ENCODE data around the gene ZNF503.

DNA sequence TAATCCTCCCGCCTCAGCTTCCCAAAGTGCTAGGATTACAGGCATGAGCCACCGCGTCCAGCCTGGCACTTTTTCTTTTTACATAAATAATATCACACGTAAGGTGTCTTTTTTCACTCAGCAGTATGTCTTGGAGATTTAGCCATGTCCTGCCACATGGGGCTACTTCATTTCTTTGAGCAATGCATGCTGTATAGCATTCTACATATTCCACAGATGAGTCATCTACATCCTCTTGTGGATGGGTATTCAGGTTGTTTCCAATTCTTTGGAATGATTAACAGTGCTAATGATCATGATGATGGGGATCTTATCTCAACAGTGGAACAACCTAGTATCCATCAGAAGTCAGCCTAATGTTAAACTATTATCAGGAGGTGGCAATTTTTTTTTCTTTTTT, 50.8 kb downstream of the ZNF503 start:
- TF ChIP-seq, protein P1, sequence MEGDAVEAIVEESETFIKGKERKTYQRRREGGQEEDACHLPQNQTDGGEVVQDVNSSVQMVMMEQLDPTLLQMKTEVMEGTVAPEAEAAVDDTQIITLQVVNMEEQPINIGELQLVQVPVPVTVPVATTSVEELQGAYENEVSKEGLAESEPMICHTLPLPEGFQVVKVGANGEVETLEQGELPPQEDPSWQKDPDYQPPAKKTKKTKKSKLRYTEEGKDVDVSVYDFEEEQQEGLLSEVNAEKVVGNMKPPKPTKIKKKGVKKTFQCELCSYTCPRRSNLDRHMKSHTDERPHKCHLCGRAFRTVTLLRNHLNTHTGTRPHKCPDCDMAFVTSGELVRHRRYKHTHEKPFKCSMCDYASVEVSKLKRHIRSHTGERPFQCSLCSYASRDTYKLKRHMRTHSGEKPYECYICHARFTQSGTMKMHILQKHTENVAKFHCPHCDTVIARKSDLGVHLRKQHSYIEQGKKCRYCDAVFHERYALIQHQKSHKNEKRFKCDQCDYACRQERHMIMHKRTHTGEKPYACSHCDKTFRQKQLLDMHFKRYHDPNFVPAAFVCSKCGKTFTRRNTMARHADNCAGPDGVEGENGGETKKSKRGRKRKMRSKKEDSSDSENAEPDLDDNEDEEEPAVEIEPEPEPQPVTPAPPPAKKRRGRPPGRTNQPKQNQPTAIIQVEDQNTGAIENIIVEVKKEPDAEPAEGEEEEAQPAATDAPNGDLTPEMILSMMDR (IDR thresholded peaks at IDR 0.05): no peak
- no peak for TF ChIP-seq POLR2A (IDR thresholded peaks at IDR 0.05)

Measured in esophagus squamous epithelium (tissue), 4 donors.